Fibroblast of skin of abdomen (primary cell): Measurements from ENCODE around the gene TBX15.

Experiments
- DNase-seq: peaks from one replicate; pipeline ENCODE4 v3.0.0-alpha.2; 2013

TBX15 gene

GRCh38 chr1:118878661-118879060 lies 109.5 kb downstream of the TBX15 start:
- DNase-seq = no peak

- DNase-seq = no peak
Measured at GRCh38 chr1:118877668-118878396, 110.3 kb downstream of the TBX15 start.

- no peak for DNase-seq
Measured at GRCh38 chr1:118871582-118872171, 116.5 kb downstream of the TBX15 start.

- DNase-seq = no peak
Measured at GRCh38 chr1:118868387-118868786, 119.8 kb downstream of the TBX15 start.

GRCh38 chr1:118866330-118866729 lies 121.8 kb downstream of the TBX15 start:
- DNase-seq = no peak

GRCh38 chr1:118863688-118864087 lies 124.5 kb downstream of the TBX15 start:
- no peak for DNase-seq

- peak; percentile 87 for DNase-seq
Measured at GRCh38 chr1:118862755-118863154, 125.4 kb downstream of the TBX15 start.

- DNase-seq = no peak
Measured at GRCh38 chr1:118861216-118861615, 126.9 kb downstream of the TBX15 start.

- DNase-seq = no peak
Measured at GRCh38 chr1:118859999-118860398, 128.1 kb downstream of the TBX15 start.

- DNase-seq = no peak
Measured at GRCh38 chr1:118846443-118846842, 141.7 kb downstream of the TBX15 start.

GRCh38 chr1:118842452-118843201 lies 145.5 kb downstream of the TBX15 start:
- no peak for DNase-seq

GRCh38 chr1:118841521-118841920 lies 146.6 kb downstream of the TBX15 start:
- DNase-seq = no peak
